ENCODE measurements around the gene PITX1.

PITX1 gene

DNA sequence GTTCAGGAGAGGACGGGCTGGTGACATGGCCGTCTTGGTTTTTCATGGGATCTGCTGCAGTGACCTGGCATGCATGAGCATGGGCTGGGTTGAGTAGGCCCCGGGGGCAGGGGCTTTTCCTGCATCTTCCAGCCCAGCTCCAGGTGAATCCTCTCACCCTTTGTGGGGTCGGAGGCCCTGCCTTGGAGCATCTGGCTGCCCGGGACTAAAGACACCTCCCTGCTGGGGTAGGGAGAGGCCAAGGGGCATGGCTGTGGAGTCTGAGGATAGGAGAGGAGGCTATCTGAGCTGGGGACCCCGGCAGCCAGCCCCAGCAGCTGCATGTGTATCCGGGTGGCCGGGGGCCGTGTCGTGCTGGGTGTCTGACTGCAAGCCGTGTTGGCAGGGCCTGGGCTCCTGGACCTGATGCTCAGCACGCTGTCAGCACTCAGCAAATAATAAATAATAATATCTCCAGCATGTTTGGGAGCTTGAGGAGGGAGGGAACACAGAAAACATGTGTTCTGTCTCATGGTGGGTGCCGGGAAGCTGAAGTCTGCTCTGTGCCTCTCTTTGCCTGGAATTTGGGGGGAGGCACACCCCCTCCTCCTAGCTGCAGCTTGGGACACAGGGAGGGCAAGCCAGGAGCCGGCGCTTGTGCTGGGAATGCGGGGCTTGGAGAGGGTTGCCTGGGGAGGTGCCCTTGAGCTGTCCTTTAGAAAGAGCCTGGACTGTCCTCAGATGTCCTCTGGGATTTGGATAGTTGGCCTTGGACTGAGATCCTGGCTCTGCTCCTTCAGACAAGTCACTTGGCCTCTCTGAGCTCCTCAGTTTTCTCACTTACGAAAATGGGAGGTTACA is 28.4 kb upstream of the PITX1 start:
- no peak for DNase-seq (ENCODE audit: low read depth)

DNA sequence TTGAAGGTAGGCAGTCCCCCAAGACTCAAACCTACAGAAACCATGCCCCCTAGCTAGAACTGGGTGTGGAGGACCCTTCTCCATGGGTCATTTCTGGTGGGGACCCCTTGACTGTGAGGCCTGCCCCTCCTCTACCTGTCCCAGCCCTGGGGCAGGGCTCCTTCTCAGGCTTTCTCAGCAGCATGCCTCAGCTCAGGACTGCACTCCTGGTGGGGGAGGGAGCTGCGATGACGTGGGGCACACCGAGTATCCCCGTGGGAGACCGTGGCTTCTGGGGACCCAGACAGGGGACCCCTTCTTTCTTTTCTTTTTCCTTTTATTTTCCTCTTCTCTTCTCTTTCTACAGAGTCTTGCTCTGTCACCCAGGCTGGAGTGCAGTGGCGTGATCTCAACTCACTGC is 27.0 kb upstream of the PITX1 start:
- DNase-seq (ENCODE audit: low read depth): no peak

DNA sequence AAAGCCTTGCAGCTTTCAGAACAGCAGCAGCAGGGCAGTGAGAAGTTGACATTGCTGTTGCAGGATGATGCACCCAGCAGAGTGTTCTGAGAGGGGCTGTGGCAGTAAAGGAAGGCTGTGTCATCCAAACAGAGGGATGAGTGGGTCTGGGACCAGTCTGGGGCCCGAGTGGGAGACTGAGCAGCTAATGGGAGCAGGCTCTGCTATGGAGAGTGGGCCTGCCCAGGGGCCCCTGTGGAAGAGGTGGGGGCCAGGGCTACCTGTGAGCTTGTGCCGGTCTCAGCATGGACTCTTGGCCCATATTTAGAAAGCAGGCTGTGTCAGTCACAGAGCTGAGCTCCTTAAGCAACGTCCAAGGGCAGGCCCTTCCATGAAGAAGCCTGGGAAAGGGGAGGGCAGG is 26.0 kb upstream of the PITX1 start:
- DNase-seq (ENCODE audit: low read depth): no peak

DNA sequence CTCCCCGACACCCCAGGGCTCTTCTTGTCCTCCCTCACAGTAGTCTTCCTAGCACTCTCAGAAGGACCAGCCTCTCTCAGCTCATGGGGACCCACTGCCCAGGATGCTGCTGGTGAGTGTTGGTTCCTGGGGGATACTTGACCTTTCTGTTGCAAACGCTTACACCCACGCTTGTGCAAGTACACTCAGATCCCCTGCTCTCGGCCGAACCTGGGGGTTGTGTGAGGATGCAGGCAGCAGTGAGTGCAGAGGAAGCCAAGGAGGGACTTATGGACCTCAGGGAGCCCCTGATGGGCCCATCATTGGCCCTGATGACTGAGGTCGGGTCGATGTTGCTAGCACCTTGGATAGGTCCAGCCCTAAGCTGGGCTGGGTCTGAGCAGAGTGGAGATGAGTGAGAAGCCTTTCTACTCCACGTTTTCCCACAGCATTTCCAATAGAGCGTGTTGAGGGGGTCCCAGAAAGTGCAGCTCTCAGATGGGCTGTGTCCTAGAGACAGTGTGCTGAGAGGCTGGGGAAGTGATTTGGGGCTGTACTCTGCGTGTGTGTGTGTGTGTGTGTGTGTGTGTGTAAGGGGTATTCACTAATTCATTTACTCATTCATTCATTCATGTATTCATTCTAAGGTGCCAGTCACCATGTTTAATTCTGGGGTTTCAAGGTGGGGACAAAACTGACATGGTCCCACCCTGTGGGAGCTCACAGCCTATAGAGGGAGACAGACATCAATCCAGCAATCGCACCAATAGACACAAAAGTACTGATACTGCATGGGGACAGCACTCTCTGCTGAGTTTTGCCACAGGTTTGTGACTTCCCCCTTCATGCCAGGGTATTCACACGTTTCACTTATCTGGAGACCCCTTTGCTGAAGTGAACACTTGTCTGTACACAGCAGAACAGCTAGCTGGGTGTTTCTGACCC is 25.2 kb upstream of the PITX1 start:
- no peak for DNase-seq (ENCODE audit: low read depth)

DNA sequence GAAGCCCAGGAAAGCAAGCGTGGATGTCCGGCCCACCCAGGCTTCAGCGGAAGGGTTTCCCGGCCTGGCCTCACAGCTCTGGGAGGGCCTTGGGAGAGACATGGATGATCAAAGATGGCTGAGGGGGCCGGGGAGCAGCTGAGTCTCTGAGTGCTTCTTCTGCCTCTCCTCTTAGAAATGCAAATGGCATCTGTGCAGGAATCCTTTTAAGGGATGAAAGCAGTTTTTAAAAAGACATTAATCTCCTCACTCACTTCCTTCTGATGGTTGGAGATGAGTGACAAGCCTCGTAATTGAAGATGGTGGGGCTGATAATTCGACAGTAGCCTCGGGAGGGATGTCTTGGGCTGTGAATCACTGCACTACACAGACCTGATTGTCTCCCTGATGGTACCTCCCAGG is 24.3 kb upstream of the PITX1 start:
- DNase-seq (ENCODE audit: low read depth): no peak

DNA sequence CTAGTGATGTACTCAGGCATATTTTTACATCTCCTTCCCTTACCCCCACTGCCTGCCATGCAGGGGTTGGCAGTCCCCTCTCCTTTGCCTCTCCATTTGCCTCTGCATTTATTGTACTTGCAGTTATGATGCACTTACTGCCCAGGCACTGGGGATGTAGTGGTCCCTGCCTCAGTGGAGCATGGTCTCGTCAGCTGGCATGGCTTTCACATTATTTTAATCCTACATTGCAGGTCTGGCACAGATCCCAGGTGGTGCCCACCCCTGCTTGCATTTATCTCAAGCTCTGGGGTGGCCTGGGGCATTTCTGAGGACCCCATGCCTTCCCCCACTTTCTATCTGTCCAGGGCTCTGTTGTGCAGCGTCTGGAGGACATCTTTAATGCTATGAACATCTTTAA is 23.2 kb upstream of the PITX1 start:
- DNase-seq (ENCODE audit: low read depth): no peak

DNA sequence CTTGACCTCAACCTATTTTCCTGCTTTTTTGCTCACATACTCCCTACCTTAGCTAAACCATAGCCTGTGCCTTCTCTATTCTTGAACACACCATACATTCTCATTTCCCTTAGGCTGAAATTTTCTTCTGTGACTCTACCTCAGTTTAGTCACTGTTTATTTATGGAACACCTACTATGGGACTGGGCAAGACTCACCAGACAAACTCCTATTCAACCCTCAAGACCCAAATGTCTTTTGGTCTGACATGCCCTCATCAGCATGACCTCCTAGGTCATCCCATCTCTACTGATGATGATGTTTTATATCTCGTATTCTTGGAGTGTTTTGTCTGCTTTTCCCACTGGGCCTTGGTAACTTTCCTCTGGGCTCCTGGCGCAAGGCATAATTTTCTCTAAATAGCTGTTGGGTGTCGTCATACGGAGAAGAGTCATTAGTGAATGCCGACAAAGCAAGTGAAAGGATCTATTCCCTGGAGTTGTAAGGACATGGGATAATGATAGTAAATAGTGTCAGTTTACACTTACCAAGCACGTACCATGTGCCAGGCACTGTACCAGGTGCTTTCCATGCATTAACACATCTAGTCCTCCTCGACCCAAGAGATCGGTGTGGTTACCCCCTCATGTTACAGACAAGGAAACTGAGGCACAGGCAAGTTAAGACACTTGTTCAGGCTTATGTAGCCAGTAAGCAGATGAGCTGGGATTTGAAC is 22.4 kb upstream of the PITX1 start:
- DNase-seq (ENCODE audit: low read depth): no peak

DNA sequence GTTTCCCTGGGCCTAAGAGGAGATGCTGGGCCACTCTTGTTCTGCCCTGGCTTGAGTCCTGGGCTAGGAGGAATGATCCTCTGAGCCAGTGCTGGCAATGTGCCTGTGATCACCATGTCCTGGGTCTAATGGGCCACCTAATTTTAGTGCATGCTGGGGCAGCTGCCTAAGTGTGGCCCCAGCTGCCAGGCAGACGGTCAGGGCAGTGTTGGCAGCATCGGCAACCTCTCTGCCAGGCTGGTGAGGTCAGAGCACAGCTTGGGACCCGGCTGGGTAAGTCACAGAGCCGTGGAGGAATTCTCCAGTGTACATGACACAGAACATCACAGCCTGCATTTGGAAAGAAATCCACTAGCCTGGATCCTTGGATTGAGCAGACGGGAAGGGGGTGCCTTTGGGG is 21.4 kb upstream of the PITX1 start:
- DNase-seq (ENCODE audit: low read depth): no peak

DNA sequence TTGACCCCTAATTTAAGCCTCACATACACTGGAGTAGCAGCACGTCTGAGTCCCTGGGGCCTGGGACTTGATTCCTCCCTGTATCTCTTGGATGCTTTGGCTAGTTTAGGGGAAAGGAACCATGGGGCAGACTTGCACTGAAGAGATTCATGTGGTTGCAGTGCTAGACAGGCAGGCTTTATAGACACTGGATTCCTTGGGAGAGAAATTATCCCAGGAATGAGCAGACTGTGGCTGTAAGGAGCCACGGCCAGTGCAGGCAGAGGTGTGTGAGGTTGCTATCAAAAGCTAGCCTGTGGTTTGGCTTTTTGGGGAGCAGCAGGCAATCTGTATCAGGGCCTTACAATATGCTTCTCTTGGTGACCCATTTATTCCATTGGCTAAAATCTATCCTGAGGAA is 20.5 kb upstream of the PITX1 start:
- no peak for DNase-seq (ENCODE audit: low read depth)

DNA sequence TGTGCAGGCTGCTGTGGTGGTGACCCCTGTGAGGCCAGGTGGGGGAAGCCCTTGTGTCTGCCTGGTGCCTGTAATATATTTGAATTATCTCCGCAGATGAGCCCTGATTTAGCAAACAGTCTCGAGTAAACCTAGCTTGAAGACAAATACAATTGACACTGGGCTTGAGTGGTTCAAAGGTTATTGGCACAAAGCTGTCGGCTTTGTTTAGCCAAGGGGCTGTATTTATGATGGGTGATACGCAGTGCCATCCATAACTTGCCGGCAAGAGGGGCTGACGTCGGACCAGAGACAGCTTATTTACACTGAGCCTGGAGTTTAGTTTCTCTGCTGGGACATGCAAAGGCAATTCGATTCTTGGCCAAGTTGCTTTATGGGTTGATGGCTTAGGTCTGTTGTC is 20.0 kb upstream of the PITX1 start:
- no peak for DNase-seq (ENCODE audit: low read depth)

DNA sequence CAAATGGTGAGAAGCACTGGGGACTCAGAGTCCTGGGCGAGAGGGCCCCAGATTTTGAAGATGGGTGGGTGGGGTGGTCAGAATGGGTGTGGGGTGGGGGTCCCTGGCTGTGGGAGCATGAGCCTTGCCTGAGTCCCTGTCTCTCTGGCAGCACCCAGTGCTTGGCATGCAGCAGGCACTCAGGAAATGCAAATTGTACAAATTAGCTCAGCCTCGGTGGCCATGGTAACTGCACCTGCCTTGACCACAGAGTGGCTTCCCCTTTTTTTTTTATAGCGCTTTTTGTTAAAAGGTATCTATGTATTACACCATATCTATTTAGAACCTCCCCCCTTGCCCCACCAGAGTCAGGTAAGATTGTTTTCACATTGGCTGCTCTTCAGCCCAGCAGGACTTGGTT is 19.2 kb upstream of the PITX1 start:
- DNase-seq (ENCODE audit: low read depth): no peak

DNA sequence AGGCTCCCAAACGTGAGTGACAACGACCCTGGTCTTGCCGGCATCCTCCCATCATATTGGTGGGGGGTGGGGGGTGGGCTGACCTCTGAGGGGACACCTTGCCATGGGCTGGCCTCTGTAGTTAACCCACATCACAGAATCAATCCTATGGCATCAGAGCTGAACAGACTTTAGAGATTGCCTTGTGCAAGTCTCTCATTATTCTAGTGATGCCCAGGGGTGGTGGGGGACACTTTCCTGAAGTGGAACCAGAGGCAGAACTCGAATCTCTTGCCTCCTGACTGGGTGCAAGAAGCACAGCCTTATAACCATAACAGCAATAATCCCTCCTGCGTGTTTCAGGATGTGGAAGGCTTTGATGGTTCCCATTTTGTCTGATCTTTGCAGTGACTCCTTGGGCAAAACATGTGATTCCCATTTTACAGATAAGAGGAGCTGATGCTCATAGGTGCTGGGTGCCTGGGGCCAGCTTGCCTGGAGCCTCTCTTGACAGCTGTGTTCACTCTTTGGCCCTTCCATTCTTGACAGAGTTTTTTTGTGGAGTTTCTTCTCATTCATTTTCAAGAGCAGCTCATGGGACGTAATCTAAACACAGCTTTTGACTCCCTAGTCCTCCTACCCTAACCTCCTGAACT is 18.6 kb upstream of the PITX1 start:
- DNase-seq (ENCODE audit: low read depth): no peak

DNA sequence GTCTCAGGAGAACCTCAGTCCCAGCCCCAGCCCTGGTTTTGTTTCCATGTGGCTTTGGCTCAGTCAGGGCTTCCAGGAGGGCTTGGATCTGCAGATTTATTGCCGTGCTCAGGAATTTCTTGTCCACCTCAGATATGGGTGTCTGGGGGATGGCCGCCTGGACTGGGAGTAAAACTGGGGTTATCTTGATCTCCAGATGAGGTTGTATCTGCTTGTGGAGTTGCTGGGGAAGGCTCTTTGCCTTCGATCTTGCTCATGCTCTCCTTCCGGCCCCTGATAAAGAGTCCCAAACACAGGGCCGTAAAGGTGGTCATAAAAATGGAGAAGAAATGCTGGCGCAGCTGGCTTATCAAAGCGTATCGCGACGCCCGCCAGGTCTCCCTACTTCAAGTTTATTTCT is 17.8 kb upstream of the PITX1 start:
- DNase-seq (ENCODE audit: low read depth): no peak

DNA sequence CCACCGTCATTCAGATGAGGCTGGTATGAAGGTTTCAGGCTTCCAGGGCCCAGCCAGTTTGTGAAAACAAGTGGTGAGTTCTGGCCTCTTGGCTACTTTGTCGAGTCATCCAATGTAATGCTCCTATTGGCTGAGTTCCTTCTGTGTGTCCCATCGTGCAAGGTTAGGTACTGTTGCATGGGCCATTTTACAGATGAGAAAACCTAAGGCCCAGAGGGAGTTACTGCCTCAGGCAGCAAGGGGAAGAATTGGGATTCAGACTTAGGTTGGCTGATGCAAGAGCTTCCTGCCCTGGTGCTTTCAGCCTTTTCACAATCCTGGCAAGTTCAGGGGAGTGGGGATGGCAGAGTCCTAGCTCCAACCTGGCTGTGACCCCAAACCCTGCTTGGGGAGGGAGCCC is 17.4 kb upstream of the PITX1 start:
- DNase-seq (ENCODE audit: low read depth): no peak

DNA sequence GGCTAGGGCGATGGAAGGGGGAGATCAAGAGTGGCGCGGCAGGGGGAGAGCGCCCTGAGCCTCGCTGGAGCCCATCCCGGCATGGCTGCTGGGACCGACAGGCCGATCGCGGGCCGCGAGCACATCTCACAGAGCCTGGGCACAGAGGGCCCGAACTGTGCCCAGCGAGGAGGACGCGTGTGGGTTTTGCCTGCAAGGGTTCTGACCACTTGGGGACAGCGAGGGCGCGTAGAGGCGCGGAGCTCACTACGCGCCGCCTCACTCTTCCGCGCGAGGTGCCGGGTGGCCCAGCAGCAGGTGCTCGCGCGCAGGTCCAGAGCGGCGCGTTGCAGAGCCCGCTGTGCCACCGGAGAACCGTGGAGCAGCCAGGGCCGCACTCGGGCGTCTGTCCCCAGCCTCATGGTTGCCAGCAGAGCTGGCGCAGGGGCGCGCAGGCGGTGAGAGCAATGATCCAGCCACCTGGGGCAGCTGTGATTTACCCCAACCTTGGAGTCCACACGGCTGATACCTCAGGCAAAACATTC is 16.3 kb upstream of the PITX1 start:
- DNase-seq (ENCODE audit: low read depth): no peak

DNA sequence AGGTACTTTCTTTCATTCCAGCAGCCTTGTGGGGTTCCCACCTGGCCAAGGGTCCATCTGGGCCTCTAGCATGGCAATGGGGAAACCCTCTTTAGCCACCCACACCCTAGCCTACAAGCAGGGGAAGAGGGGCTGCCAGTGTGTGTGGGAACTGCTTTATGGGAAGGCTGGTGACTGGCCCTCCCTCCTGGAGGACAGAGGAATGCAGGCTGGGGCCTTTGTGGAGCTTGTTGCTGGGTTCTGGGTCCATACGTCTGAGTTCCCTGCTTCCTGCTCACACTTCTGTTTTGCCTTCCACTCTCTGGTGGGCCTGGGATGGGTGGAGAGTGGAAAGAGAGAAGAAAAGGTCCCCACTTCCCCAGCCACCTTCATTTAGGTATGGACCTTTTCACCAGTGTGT is 14.9 kb upstream of the PITX1 start:
- DNase-seq (ENCODE audit: low read depth): no peak

DNA sequence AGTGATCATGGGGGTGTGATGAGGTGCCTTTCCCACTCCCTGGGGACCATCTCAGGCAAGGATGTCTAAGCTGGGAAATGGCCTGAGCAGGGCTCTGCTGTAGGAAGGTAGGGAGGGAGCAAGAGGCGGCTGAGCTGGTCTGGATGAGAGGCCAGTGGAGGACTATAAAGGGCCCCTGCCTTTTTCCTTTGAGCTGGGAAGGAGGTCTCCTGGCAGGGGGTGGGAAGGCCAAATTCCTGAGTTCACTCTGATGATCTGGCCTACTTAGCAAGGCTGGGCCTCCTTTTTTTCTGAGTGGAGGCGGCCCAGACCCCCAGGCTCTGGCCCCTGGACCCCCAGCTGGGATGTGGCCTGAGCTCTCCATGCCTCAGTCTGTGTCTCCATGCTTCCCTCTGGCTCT is 14.3 kb upstream of the PITX1 start:
- no peak for DNase-seq (ENCODE audit: low read depth)

DNA sequence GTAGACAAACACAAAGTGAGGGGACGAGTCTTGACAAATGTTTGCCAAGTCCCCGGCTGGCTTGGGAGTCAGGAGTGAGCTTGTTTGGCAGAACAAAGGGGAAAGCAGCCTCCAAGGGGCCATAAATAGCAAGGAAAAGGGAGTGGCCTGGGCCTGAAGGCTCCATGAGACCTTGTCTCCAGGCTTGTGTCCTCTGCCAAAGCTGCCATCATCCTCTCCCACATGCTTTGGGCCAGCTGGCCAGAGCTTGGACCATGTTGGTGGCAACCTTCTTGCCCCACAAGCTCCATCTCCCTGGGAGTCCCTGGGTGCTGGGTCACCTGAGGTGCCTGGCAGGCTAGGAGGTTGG is 13.3 kb upstream of the PITX1 start:
- no peak for DNase-seq (ENCODE audit: low read depth)

DNA sequence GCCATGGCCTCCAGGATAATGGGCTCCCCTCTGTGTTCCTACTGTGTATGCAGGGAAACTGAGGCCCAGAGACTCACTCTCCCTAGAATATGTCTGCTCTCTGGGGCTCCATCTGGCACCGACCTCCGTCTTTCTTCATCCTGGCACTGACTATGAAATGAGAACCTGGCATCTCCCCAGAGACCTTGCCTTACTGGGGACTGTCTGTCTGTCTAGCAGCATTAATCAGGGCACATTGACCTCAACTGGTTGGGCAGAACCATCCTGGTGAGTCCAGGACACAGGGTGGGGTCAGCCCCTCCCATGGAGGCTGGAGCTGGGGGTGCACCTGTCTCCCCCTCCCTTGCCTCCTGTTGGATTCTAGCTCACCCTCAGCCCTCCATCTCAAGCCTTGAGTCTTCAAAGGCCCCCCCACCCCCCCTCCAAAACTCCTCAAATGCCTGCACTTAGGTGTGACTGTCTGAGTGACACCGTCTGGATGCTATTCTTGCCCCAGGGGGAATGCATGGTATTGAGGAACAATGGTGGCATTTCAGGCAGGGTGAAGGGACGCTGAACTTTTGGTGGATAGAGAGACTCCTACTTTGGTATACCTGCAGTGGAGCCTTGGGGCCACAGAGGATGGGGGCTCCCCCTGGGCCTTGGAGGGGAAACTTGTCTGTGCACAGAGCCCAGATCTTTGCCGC is 12.8 kb upstream of the PITX1 start:
- no peak for DNase-seq (ENCODE audit: low read depth)

DNA sequence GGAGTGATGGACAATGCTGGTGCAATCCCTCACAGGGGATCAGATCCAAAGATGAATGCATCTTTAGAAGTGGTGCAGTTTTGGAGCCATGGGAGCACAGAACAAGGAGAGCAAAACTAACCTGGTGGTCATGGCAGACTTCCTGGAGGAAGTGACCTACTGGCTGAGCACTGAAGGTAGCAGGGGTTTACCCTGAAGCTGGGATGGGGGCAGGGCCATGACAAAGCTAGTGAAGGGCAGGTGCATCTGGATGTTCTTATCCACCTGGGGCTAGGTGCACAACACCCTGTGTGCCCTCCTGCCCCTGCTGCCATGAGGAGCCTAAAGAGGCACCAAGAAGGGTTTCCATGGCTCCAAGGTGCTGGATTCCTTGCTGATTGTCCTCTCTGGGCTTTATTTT is 11.5 kb upstream of the PITX1 start:
- DNase-seq (ENCODE audit: low read depth): no peak

DNA sequence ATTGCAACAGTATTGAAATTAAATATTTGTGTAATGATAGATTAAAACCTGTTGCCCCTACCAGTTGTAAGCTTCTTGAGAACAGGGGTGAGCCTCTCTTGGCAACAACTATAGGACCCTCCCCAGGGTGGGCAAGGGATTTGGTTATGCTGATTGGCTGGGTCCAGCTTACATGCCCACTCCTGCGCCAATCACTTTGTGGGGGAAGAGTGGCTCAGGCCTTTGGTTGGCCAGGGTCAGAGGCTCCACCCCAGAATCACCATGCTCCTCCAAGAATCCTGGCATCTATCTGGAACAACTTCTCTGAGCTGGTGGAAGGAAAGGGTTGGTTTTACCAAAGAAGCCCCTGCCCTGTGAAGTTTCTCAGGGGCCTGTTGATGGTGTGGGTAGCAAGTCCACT is 8.6 kb upstream of the PITX1 start:
- no peak for DNase-seq (ENCODE audit: low read depth)

DNA sequence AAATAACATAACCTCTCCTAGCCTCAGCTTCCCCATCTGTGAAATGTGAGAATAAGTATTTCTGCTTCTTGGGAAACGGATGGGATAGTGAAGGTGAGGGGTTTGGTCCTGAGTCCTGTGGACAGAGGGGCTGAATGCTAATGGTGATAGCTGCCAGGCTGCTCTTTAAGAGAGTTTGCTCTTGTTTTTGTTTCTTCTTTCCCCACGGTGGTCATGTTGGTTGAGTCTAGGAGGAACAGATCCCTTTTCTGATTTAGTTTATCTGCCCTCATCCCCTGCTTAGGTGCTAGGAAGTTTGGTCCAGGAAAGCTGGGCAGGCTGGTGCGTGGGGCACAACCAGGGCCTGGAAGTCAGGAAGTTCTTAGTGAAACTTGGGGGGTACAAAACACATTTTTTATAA is 7.7 kb upstream of the PITX1 start:
- DNase-seq (ENCODE audit: low read depth): no peak

Measured in HS-27A (cell line).